ENCODE data around the gene SLC25A52. TPM values are rescaled to one million over a fixed set of nuclear protein-coding genes. Genes with fewer than 3 reads are reported as not detected.

The SLC25A52 gene
- total RNA-seq, 1 experiment from 2014 or later: not detected

DNA sequence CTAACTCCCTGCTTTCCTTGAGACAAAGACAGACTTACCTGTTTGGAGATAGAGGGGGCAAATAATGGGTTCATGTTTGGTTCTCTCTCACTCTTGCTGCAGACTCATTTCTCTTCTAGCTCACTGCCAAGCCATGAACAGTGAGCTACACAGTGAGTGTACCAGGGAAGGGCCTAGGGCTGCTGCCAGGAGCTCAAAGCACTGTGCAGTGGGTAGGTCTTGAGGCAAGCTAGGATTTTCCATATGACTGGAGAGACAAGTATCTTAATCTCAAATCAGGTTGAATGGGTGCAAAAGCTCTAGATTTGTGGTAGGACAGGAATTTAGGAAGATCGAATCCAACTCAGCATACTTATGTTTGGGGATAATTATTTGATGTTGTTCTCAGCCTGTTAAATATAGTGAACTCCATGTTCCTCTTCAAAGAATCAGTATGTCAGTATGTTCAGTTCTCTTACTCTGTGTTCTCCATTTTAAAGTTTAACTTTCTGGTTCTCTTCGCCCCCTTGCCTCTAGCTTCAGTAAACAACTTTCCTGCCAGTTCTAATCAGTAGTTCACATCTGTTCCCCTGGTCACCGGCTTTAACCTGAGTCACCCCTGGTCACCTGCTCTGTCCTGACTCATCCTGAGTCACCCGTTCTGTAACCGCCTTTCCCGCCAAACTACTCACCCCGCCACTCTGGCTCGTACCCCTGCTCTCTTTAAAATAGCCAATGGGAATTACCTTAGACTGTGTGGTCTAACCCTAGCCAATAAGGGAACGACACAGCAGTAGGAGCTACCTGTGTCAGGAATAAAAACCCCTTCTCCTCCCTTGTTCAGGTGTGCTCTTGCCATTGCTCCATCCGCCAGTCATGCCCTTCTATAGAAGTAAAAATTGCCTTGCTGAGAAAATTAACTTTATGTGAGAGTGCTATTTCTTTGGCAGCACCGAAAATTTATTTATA is 21.9 kb downstream of the SLC25A52 start:
- Mint-ChIP-seq H3K4me1 (peaks cover 7 to 9% of the 10 kb centered on the region in 2 experiments), H3K27me3 (ENCODE audit: low read depth) (no peaks in the 10 kb centered on the region), H3K4me3 (no peak overlapping the region), H3K9me3 (peaks cover 33 to 39% of the 10 kb centered on the region in 2 experiments), H3K27ac (peak overlapping the region in 1 of 3 experiments; percentile 38; a peak in 1 of 7 replicates), H3K36me3 (ENCODE audit: insufficient read depth in 1 of 3, low read depth in 3 of 3) (peaks cover 23 to 32% (median 23%) of the 10 kb centered on the region in 3 experiments)
- H3K23me2 ChIP-seq (ENCODE audit: insufficient read length, low read depth, low read length, poor library complexity, severe bottlenecking): no peaks in the 10 kb centered on the region
- no peak overlapping the region for H3K18ac ChIP-seq (ENCODE audit: insufficient read length, low read depth, low read length)
- H2BK120ac ChIP-seq (ENCODE audit: low read depth, low read length, poor library complexity, severe bottlenecking): no peak overlapping the region
- H2BK12ac ChIP-seq (ENCODE audit: insufficient read length, low read depth, low read length): no peak overlapping the region
- no peak overlapping the region for H3K14ac ChIP-seq (ENCODE audit: insufficient read depth, low read length)
- no peak overlapping the region; the same call in 1 of the 2 replicates for H2BK15ac ChIP-seq (ENCODE audit: low read depth, low read length)
- H3K9me3 ChIP-seq (ENCODE audit: control insufficient read depth, low read depth, low read length): peaks cover 10% of the 10 kb centered on the region
- H2AK5ac ChIP-seq (ENCODE audit: insufficient read length, low read length): no peak overlapping the region
- no CpG with 5 or more reads among the region's 11 CpGs for WGBS (ENCODE audit: extremely low coverage, insufficient read length, low lambda C conversion rate)
- H2BK20ac ChIP-seq (ENCODE audit: low read depth, low read length, poor library complexity, severe bottlenecking): no peak overlapping the region
- no peaks in the 10 kb centered on the region for H4K20me1 ChIP-seq (ENCODE audit: control insufficient read depth, insufficient read depth, insufficient read length)
- no peak overlapping the region for H4K5ac ChIP-seq (ENCODE audit: insufficient read length, low read depth, low read length)
- TF ChIP-seq, protein P1, sequence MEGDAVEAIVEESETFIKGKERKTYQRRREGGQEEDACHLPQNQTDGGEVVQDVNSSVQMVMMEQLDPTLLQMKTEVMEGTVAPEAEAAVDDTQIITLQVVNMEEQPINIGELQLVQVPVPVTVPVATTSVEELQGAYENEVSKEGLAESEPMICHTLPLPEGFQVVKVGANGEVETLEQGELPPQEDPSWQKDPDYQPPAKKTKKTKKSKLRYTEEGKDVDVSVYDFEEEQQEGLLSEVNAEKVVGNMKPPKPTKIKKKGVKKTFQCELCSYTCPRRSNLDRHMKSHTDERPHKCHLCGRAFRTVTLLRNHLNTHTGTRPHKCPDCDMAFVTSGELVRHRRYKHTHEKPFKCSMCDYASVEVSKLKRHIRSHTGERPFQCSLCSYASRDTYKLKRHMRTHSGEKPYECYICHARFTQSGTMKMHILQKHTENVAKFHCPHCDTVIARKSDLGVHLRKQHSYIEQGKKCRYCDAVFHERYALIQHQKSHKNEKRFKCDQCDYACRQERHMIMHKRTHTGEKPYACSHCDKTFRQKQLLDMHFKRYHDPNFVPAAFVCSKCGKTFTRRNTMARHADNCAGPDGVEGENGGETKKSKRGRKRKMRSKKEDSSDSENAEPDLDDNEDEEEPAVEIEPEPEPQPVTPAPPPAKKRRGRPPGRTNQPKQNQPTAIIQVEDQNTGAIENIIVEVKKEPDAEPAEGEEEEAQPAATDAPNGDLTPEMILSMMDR (conservative IDR thresholded peaks at IDR 0.05): no peak
- DNase-seq: peak; percentile 59
- no peaks in the 10 kb centered on the region for H3K79me1 ChIP-seq (ENCODE audit: insufficient read depth, low read depth, low read length, poor library complexity, severe bottlenecking)
- H3T11ph ChIP-seq (ENCODE audit: low read length): no peak overlapping the region
- no peak overlapping the region for H3K4ac ChIP-seq (ENCODE audit: low read depth, low read length)
- H3K27ac ChIP-seq (ENCODE audit: insufficient read length, low read depth, low read length): no peak overlapping the region
- no peak overlapping the region for H3K4me2 ChIP-seq (ENCODE audit: insufficient read depth, insufficient read length, low read length)
- no peaks in the 10 kb centered on the region for H3K79me2 ChIP-seq (ENCODE audit: insufficient read depth, low read length)
- no peak overlapping the region for H2AFZ ChIP-seq (ENCODE audit: low read length)
- no peak overlapping the region for H3K23ac ChIP-seq (ENCODE audit: insufficient read length, low read depth, low read length)
- H4K8ac ChIP-seq (replicated peaks; ENCODE audit: insufficient read length, low read depth, low read length): no peak overlapping the region
- H3K4me1 ChIP-seq (ENCODE audit: insufficient read depth, low read length): no peaks in the 10 kb centered on the region
- no peak overlapping the region for H4K91ac ChIP-seq (ENCODE audit: insufficient read length, low read depth, low read length)
- H3K27me3 ChIP-seq (ENCODE audit: insufficient read depth, low read length): no peaks in the 10 kb centered on the region
- no peak overlapping the region for H3K56ac ChIP-seq (ENCODE audit: insufficient read length, low read depth, low read length)
- no peak overlapping the region for H2BK5ac ChIP-seq (ENCODE audit: insufficient read length, low read length)
- no peak overlapping the region for H3K9ac ChIP-seq (ENCODE audit: extremely low read depth, insufficient read length, low read length)
